Measurements from ENCODE around the gene TESMIN.
A peak's percentile ranks its signal among the peaks of the same experiment; 100 is the strongest.

GRCh38 chr11:68684385-68685356 lies 66.6 kb downstream of the TESMIN start, which contains the start of gene GAL:
- TF ChIP-seq FOXM1 (IDR thresholded peaks at IDR 0.05; ENCODE audit: borderline replicate concordance, low read depth) (no peak), USF1 (IDR thresholded peaks at IDR 0.05) (no peak), TEAD4 (IDR thresholded peaks at IDR 0.05) (no peak), CEBPB (IDR thresholded peaks at IDR 0.05) (no peak), REST (IDR thresholded peaks at IDR 0.05; ENCODE audit: low read depth) (no peak), YY1 (IDR thresholded peaks at IDR 0.05; ENCODE audit: low read depth) (no peak), NFIC (IDR thresholded peaks at IDR 0.05) (no peak), ZBTB7A (IDR thresholded peaks at IDR 0.05; ENCODE audit: low read depth) (peak; percentile 49; the same call in 1 of the 2 replicates), RAD21 (IDR thresholded peaks at IDR 0.05; ENCODE audit: low read depth) (no peak), TAF1 (IDR thresholded peaks at IDR 0.05; ENCODE audit: low read depth) (peak; percentile 21; the same call in 1 of the 2 replicates), CREB1 (IDR thresholded peaks at IDR 0.05; ENCODE audit: low read depth) (no peak)

Measured in Ishikawa (cell line).